Right lung (tissue), 10 donors: Measurements from ENCODE around the gene GPRC5D. TPM values are rescaled to one million over a fixed set of nuclear protein-coding genes. Genes with fewer than 3 reads are reported as not detected.

Source experiments
- DNase-seq, 2 donors: peaks; one replicate each; pipeline ENCODE4 v3.0.0-alpha.2; 2013
- long read RNA-seq, 8 donors: transcript quantifications; one replicate each; lab custom pipeline, GENCODE V29; 2026
- polyA plus RNA-seq, 5 donors: library from polyadenylated mRNA; unstranded; fragments of 120-200 nt; gene quantifications; one replicate each; pipeline versions ENCODE4 v1.2.1 to v1.2.3, GENCODE V29; 2013; ENCODE audit warnings: inconsistent platforms in 1 of 5, low replicate concordance in 1 of 5; ENCODE audit not compliant: insufficient read length in 5 of 5, insufficient read depth in 1 of 5

The GPRC5D gene
- polyA plus RNA-seq: 1 to 10 TPM in 2 of 5 donors, under 1 TPM in 3; 0.70 to 1.6 (median 0.85) TPM
- long read RNA-seq, donor 1, partial matches to known transcripts: 9 of 9 reads
- long read RNA-seq, donor 1, other reads (novel, unspliced or antisense): 0 of 9 reads
- long read RNA-seq, donor 2: 0 reads
- long read RNA-seq, donor 3: 0 reads
- long read RNA-seq, donor 4: 0 reads
- long read RNA-seq, donor 5: 0 reads
- long read RNA-seq, donor 6: 0 reads
- long read RNA-seq, donor 7: 0 reads
- long read RNA-seq, donor 8: 0 reads

GRCh38 chr12:12952036-12952435, at the start of gene GPRC5D:
TSS of gene GPRC5D (minus strand) at chr12:12952170. CDS start at chr12:12950384, 1,786 bp downstream.
- no peak for DNase-seq

GRCh38 chr12:13001775-13002040, 49.7 kb upstream of the GPRC5D start:
- no peak for DNase-seq

- DNase-seq: peak; percentile 64 to 72
Observed at GRCh38 chr12:13000925-13001774, 49.2 kb upstream of the GPRC5D start.

GRCh38 chr12:13000616-13000924, 48.6 kb upstream of the GPRC5D start:
- no peak for DNase-seq

GRCh38 chr12:12999959-13000615, 48.1 kb upstream of the GPRC5D start, which contains the start of gene HEBP1:
TSS of gene HEBP1 (minus strand) at chr12:13000265. CDS start at chr12:13000114, 151 bp downstream.
- peak; percentile 94 to 95 for DNase-seq

GRCh38 chr12:12999271-12999958, 47.4 kb upstream of the GPRC5D start:
- DNase-seq: no peak

GRCh38 chr12:12998248-12998647, 46.3 kb upstream of the GPRC5D start:
- DNase-seq: no peak

- no peak for DNase-seq
Observed at GRCh38 chr12:12997734-12998133, 45.8 kb upstream of the GPRC5D start.

- DNase-seq: no peak
Observed at GRCh38 chr12:12997156-12997555, 45.2 kb upstream of the GPRC5D start.

- no peak for DNase-seq
Observed at GRCh38 chr12:12996209-12996608, 44.2 kb upstream of the GPRC5D start.

GRCh38 chr12:12995088-12995487, 43.1 kb upstream of the GPRC5D start:
- no peak for DNase-seq

GRCh38 chr12:12993367-12993766, 41.4 kb upstream of the GPRC5D start:
- no peak for DNase-seq

GRCh38 chr12:12992418-12993130, 40.6 kb upstream of the GPRC5D start:
- peak; percentile 62 to 84 for DNase-seq

- DNase-seq: no peak
Observed at GRCh38 chr12:12990700-12991468, 38.9 kb upstream of the GPRC5D start.

- no peak for DNase-seq
Observed at GRCh38 chr12:12987421-12987820, 35.5 kb upstream of the GPRC5D start.

GRCh38 chr12:12986775-12987331, 34.9 kb upstream of the GPRC5D start:
- DNase-seq: no peak

GRCh38 chr12:12985817-12986408, 33.9 kb upstream of the GPRC5D start:
- no peak for DNase-seq

GRCh38 chr12:12984149-12984548, 32.2 kb upstream of the GPRC5D start:
- DNase-seq: no peak

GRCh38 chr12:12983420-12984035, 31.6 kb upstream of the GPRC5D start:
- no peak for DNase-seq

- DNase-seq: no peak
Observed at GRCh38 chr12:12982331-12982730, 30.4 kb upstream of the GPRC5D start.
